GM10847 (cell line): ENCODE results near the gene SEC24A.

ENCODE experiments used
- POLR2A ChIP-seq: IDR thresholded peaks from 2 replicates; pipeline ENCODE4 v1.6.1; 2011; ENCODE audit not compliant: insufficient read length; ENCODE audit errors: extremely low read depth

The SEC24A gene

GRCh38 chr5:134638760-134639201, 9.8 kb upstream of the SEC24A start:
- no peak for TF ChIP-seq POLR2A

DNA sequence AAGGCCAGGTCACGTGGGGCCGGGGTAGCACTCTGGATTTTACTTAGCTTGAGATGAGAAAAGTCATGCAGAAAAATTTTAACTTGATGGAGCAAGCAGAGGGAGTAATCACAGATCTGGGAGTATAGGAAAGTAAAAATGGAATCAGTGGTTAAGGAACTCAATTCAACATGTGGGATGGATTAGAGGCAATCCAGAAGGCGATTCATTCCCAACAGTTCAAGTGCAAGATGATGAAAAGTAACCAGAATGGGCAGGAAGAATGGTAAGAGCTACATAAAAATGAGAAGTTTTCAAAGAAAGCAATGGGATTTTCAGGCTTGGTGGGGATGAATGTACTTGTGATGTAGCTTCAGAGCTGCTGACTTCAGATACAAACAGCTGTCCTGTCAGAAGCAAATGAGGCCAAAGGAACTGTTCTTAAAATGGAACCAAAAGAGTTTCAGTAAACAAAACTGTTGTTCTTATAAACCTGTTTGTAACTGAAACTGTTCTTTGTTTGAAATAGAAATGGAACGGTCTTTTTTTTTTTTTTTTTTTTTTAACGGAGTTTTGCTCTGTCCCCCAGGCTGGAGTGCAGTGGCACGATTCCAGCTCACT, 5.6 kb upstream of the SEC24A start:
- TF ChIP-seq POLR2A = no peak

- TF ChIP-seq POLR2A = no peak
Observed at GRCh38 chr5:134647750-134648424, 698 bp upstream of the SEC24A start.

- no peak for TF ChIP-seq POLR2A
Observed at GRCh38 chr5:134649163-134649835, 714 bp downstream of the SEC24A start.

GRCh38 chr5:134651531-134651930, 2.9 kb downstream of the SEC24A start:
- TF ChIP-seq POLR2A = no peak

DNA sequence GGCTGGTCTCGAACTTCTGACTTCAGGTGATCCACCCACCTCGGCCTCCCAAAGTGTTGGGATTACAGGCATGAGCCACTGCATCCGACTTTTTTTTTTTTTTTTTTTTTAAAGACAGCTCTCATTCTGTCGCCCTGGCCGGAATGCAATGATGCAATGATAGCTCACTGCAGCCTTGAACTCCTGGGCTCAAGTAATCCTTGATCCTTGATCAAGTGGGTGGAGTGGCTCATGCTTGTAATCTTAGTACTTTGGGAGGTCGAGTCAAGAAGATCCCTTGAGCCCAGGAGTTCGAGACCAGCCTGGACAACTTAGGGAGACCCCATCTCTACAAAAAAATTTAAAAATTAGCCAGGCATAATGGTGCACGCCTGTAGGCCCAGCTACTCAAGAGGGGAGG, 8.1 kb downstream of the SEC24A start:
- TF ChIP-seq POLR2A = no peak

- no peak for TF ChIP-seq POLR2A
Observed at GRCh38 chr5:134659456-134659855, 10.9 kb downstream of the SEC24A start.

DNA sequence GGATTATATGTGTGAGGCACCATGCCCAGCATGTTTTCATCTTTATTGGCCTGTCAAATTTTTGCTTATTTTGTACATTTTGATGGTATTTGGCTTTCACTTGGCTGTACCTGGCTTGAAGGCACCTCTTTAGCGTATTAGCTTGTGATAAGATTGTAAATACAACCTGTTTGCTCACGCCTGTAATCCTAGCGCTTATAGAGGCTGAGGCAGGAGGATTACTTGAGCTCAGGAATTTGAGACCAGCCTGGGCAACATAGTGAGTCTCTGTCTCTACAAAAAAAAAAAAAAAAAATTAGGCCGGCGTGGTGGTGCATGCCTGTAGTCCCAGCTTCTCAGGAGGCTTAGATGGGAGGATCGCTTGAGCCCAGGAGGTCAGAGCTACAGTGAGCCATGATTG, 11.3 kb downstream of the SEC24A start:
- no peak for TF ChIP-seq POLR2A

GRCh38 chr5:134662971-134663370, 14.4 kb downstream of the SEC24A start:
- TF ChIP-seq POLR2A = no peak

GRCh38 chr5:134664448-134664847, 15.9 kb downstream of the SEC24A start:
- no peak for TF ChIP-seq POLR2A

DNA sequence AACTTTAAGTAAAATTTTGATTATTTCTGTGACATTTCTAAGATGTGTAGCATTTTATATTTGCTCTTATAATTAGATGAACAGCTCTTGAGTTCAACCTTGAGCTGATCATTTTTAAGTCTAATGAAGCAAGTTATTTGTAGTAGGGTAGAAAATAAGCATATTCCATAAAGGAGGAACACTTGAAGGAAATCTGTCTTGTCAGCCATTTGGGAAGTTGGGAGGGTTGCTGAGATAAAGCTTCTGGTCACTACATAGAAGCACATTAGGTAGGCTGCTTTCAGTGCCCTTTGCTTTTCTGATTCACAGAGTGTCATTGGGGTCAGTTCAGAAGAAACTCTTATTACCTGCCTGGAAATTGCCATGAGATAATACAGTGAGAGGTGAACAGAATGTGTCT, 44.1 kb downstream of the SEC24A start:
- TF ChIP-seq POLR2A = no peak

- no peak for TF ChIP-seq POLR2A
Observed at GRCh38 chr5:134708301-134708700, 59.7 kb downstream of the SEC24A start.

DNA sequence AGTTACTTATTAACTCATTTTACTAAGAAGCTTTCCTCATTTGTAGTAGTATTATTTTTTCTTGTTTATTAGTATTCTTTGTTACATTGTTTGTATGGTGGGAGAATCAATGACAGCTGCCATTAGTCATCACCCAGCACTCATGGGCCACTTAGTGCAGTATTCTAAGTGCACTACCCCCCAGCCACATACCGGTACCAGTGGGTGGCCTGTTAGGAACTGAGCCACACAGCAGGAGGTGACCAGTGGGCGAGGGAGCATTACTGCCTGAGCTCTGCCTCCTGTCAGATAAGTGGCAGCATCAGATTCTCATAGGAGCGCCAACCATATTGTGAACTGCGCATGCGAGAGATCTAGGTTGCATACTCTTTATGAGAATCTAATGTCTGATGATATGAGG, 65.5 kb downstream of the SEC24A start:
- no peak for TF ChIP-seq POLR2A

- TF ChIP-seq POLR2A = no peak
Observed at GRCh38 chr5:134714541-134714940, 66.0 kb downstream of the SEC24A start.

DNA sequence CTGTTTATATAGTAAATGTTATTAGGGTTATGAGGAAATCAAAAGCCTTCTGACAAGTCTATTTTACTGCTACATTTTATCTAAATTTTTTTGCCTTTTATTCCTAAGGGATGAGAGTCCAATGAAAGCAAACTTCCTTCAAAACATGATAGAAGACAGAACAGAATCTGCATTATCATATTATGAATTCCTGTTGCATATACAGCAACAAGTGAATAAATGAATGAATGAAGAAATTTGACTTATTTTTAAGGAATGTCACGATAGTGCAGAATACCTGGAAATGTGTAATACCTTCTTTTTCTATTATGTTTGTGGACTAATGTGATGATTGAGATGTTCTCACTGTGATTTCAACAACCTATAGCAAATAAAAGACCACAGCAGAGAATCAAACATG, 76.3 kb downstream of the SEC24A start:
- no peak for TF ChIP-seq POLR2A

DNA sequence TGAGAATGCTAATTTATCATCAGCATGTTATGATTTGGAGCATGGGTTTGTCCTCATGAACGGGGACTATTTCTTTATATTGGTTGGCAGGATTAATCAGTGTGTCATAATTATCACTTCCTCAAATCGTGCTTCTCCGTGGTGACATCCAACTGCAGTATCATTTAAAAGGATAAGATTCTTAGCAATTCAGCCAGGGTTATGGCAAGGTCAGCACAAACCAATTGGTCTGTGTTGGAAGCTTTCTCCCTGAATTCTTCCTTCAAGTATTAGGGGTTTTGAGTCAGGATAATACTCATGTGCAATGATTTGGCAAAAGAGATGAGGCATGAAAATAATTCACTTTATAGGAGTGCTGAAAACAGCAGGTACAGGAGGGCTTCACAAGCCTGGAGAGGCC, 84.2 kb downstream of the SEC24A start:
- no peak for TF ChIP-seq POLR2A
